Brain microvascular endothelial cell (primary cell): Measurements from ENCODE around the gene RGS19.
"Not testable (repeated sequence)": the region's sequence is repeated elsewhere in the genome, so short reads cannot be mapped to it uniquely, and the experiment has no call there.

ENCODE experiments used
- DNase-seq: peaks from one replicate; pipeline ENCODE4 v3.0.0-alpha.2; 2020
- H3K27ac ChIP-seq: fragments of 250-450 bp; sonication (Bioruptor Pico); 2 replicates; pipeline ENCODE4 v1.5.1; 2020; ENCODE audit warnings: mild to moderate bottlenecking, moderate library complexity
- H3K27me3 ChIP-seq: fragments of 250-450 bp; sonication (Bioruptor Pico); replicated peaks from 2 replicates; pipeline ENCODE4 v1.5.1; 2020; ENCODE audit warnings: mild to moderate bottlenecking
- H3K36me3 ChIP-seq: fragments of 250-450 bp; sonication (Bioruptor Pico); replicated peaks from 2 replicates; pipeline ENCODE4 v1.5.1; 2020; ENCODE audit warnings: mild to moderate bottlenecking
- H3K4me3 ChIP-seq: 2 replicates; pipeline ENCODE4 v1.5.1; 2011; ENCODE audit warnings: low read depth, mild to moderate bottlenecking, control low read depth, low read length, moderate library complexity
- CTCF ChIP-seq: IDR thresholded peaks from 2 replicates; pipeline ENCODE4 v1.5.1; 2011; ENCODE audit warnings: low read depth, mild to moderate bottlenecking, moderate library complexity, low read length, control low read depth, inconsistent platforms; ENCODE audit errors: missing control alignments
- in situ Hi-C: cut with HindIII; loops from 2 replicates; pipeline ENCODE4 v1.10.0; 2017; ENCODE audit warnings: low sequenced_read_pairs, low pct_ligation_motif_present

The RGS19 gene, protein sequence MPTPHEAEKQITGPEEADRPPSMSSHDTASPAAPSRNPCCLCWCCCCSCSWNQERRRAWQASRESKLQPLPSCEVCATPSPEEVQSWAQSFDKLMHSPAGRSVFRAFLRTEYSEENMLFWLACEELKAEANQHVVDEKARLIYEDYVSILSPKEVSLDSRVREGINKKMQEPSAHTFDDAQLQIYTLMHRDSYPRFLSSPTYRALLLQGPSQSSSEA

GRCh38 chr20:64079273-64080012 is at the start of gene RGS19:
Gene RGS19 (minus strand): TSS chr20:64079518. CDS start chr20:64076886, 2,632 bp downstream.
- Histone ChIP-seq H3K27me3 (peaks cover 8% of the 10 kb centered on the region), H3K36me3 (no peaks in the 10 kb centered on the region), H3K4me3 (peak within 1 kb of the TSS; percentile 63), H3K27ac (no peak within 1 kb of the TSS)
- in situ Hi-C loops: no loop called here
- DNase-seq: no peak
- TF ChIP-seq CTCF: no peak

DNA sequence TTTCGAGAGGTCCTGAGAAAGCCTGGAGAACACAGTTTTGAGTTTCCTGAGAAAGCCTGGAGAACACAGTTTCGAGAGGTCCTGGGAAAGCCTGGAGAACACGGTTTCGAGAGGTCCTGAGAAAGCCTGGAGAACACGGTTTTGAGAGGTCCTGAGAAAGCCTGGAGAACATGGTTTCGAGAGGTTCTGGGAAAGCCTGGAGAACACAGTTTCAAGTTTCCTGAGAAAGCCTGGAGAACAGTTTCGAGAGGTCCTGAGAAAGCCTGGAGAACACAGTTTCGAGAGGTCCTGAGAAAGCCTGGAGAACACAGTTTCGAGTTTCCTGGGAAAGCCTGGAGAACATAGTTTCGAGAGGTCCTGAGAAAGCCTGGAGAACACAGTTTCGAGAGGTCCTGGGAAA is 44.2 kb upstream of the RGS19 start:
- DNase-seq, in situ Hi-C loops, H3K27ac ChIP-seq, H3K27me3 ChIP-seq, H3K4me3 ChIP-seq, H3K36me3 ChIP-seq: not testable (repeated sequence)

- H3K27ac ChIP-seq, H3K4me3 ChIP-seq, H3K36me3 ChIP-seq, in situ Hi-C loops, H3K27me3 ChIP-seq, DNase-seq: not testable (repeated sequence)
Observed at GRCh38 chr20:64122927-64123326, 43.6 kb upstream of the RGS19 start.

DNA sequence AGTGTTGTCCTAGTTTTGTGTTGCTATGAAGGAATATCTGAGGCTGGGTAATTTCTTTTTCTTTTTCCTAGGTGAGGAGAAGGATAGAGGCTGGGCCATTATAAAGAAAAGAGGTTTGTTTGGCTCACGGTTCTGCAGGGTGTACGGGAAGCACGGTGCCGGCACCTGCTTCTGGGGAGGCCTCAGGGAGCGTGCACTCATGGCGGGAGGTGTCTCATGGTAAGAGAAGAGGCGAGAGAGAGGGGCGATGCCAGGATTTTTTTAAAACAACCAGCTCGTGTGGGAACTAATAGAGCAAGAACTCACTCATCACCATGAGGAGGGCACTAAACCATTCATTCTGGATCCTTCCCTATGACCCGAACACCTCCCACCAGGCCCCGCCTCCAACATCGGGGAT is 42.3 kb upstream of the RGS19 start:
- in situ Hi-C loops: no loop called here
- no peak for DNase-seq

DNA sequence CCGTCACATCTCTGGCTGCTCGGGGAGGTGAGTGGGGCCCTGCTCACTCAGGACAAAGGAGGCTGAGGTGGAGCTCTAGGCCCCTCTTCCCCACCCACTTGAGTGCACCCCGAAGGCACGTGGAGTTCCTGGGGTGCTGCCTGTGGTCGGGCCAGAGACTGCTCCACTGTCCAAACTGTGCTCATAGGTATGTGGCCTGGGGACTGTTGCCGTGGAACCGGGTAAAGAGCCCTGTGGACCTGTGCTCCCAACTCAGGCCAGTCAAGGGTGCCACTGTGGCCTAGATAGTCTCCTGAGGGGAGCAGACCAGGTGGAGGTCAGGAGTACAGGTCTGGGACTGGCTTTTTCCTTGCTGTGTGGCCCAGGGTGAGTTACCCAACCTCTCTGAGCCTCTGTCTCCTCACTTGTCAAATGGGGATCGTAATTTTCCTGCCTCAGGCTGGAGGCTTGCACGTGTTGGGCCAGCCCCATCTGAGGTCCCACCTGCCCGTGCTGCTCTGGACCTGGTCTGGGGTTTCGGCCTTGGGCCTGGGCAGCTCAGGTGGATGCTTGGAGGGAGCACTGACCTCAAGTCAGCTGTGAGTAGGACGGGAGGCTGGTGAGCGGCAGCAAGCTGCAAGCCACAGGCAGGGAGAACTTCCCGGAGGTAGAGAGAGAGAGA is 40.5 kb upstream of the RGS19 start:
- H3K36me3 ChIP-seq: no peaks in the 10 kb centered on the region
- no peak for DNase-seq
- in situ Hi-C loops: no loop called here
- H3K27ac ChIP-seq: no peak overlapping the region
- H3K27me3 ChIP-seq: peaks cover 4% of the 10 kb centered on the region
- H3K4me3 ChIP-seq: no peak overlapping the region
- no peak for TF ChIP-seq CTCF

More for the DNA sequence above, 42.3 kb upstream of the RGS19 start:
- TF ChIP-seq CTCF: no peak
- H3K4me3 ChIP-seq: no peak overlapping the region
- H3K36me3 ChIP-seq: no peaks in the 10 kb centered on the region
- peaks cover 4% of the 10 kb centered on the region for H3K27me3 ChIP-seq
- no peak overlapping the region for H3K27ac ChIP-seq

DNA sequence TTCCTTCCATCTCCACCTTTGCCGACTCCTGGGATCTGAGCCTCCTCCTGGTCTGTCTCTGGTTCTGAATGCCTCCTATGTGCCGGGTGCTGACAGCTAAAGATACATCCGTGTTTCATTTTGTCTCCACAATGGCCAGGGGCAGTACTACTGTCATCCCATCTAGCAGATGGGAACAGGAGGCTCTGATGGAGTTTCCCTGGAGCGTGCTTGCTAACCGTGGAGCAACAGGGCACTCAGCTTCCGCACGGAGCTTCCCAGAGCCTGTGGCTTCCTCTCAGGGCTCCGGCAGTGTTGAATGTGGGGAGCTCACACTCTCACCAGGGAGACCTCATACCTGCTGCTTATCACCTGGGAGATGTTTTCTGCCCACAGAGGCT is 40.0 kb upstream of the RGS19 start:
- no peak for TF ChIP-seq CTCF
- H3K27ac ChIP-seq: no peak overlapping the region
- H3K27me3 ChIP-seq: peaks cover 4% of the 10 kb centered on the region
- DNase-seq: no peak
- H3K4me3 ChIP-seq: no peak overlapping the region
- no peaks in the 10 kb centered on the region for H3K36me3 ChIP-seq
- in situ Hi-C loops: no loop called here

DNA sequence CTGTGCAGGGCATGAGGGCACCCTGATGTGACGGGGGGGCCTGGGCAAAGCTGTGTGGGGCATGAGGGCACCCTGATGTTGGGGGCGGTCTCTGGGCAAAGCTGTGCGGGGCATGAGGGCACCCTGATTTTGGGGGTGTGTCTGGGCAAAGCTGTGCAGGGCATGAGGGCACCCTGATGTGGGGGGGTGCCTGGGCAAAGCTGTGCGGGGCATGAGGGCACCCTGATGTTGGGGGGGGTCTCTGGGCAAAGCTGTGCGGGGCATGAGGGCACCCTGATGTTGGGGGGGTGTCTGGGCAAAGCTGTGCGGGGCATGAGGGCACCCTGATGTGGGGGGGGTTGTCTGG is 38.1 kb upstream of the RGS19 start:
- H3K4me3 ChIP-seq, H3K27me3 ChIP-seq, H3K36me3 ChIP-seq, in situ Hi-C loops, DNase-seq, H3K27ac ChIP-seq: not testable (repeated sequence)
